ENCODE data around the gene SPOP.

Gene SPOP

GRCh38 chr17:49630113-49630900 lies 47.6 kb downstream of the SPOP start:
- no peak for DNase-seq
- intact Hi-C loops (cut with DNase I): no loop called here

- intact Hi-C loops (cut with DNase I): no loop called here
- DNase-seq: no peak
Measured at GRCh38 chr17:49629447-49629846, 48.5 kb downstream of the SPOP start.

GRCh38 chr17:49624896-49625295 lies 53.0 kb downstream of the SPOP start:
- intact Hi-C loops (cut with DNase I): no loop called here
- DNase-seq: no peak

- intact Hi-C loops (cut with DNase I): no loop called here
Measured at GRCh38 chr17:49621946-49622529, 55.9 kb downstream of the SPOP start.

GRCh38 chr17:49621420-49621819 lies 56.5 kb downstream of the SPOP start:
- intact Hi-C loops (cut with DNase I): no loop called here
- DNase-seq: no peak

More at GRCh38 chr17:49621946-49622529, 55.9 kb downstream of the SPOP start:
- DNase-seq: no peak

GRCh38 chr17:49618028-49618611 lies 59.8 kb downstream of the SPOP start:
- intact Hi-C loops (cut with DNase I): no loop called here
- DNase-seq: no peak

DNA sequence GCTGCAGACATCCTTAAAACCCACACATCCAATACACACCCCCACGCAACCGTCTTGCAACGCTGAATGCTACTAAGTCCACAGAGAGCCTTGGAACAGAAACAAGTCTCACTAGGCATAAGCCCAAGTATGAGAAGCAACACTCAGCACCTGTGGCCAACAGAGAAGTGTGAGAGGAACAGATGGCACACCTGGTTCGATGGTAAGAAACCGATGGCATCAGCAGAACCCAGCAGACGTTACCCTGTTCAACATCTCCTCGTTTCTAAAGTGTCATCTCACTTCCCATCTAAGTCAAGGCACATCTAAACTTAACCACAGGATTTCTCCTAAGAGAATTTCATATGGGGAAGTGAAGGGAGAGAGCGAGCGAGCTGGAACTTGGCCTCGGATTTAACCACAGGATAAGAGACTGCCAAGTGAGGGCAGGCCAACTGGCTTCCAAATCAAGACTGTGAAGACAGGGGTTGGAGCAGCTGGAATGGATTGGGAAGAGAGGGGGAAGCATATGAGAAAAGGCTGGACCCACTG lies 61.2 kb downstream of the SPOP start:
- DNase-seq: peak in 26 of 42 donors; percentile 17 to 74 (median 39)
- intact Hi-C loops (cut with DNase I): no loop called here

GRCh38 chr17:49616086-49616485 lies 61.8 kb downstream of the SPOP start:
- peak in 7 of 42 donors; percentile 5 to 53 (median 20) for DNase-seq
- intact Hi-C loops (cut with DNase I): no loop called here

GRCh38 chr17:49613182-49613800 lies 64.6 kb downstream of the SPOP start:
- intact Hi-C loops (cut with DNase I): no loop called here
- no peak for DNase-seq

GRCh38 chr17:49612726-49613125 lies 65.2 kb downstream of the SPOP start:
- intact Hi-C loops (cut with DNase I): no loop called here
- no peak for DNase-seq

DNA sequence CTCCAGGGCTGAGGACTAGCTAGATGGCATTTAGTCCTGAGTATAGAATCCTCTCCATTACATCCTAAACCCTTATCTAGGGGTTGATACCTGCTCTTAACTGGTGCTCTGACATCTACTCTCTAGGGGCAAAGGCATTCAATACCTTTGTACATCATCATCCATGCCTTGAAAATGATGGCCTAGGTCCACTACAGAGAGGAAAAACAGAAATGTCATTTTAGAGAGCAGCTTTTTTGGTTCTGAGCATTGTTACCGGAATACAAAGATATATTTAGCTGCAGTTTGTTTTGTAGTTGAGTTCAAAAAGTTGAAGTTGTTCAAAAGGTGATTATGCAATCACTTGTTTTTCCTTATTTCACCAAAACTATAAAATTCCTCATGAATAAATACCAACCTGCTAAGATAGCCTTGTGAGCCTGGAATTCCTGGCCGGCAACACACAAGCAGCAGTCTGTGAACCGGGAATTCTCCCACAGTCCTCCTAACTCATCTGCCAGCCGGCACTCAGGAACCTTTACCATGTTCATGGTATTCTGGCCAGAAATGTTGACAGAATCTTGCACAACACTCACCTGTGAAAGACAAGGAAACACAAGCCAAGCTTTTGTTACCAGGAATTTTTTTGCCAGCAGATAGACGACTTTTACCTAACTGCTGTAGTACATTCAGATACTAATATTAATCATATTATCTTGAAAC lies 66.9 kb downstream of the SPOP start:
- intact Hi-C loops (cut with DNase I): no loop called here
- DNase-seq: no peak

DNA sequence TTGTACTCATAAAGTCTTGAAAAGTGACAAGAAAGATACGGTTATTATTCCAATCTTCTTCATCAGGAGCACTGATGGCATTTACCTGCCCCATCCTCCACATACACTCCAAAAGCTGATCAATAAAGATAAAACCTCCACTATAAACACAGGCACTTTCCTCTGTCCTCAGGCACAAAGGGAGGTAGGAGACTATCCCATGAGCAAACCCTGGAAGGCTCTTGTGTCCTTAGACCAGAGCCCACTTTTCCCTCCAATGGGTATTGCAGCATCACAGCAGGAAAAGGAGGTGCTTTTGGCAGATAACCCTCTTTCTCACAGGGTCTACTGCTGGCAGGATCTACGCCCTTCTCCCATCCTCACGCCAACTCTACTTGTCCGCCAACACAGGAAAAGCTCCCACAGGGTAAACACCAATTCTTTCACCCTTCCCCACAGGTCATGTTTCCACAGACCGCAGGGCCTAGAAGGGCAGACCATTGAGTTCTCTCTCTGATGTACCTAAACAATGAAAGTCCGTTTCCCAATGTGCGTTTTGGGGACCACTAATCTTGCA lies 73.5 kb downstream of the SPOP start:
- intact Hi-C loops (cut with DNase I): no loop called here
- peak in 1 of 42 donors; percentile 27 for DNase-seq

DNA sequence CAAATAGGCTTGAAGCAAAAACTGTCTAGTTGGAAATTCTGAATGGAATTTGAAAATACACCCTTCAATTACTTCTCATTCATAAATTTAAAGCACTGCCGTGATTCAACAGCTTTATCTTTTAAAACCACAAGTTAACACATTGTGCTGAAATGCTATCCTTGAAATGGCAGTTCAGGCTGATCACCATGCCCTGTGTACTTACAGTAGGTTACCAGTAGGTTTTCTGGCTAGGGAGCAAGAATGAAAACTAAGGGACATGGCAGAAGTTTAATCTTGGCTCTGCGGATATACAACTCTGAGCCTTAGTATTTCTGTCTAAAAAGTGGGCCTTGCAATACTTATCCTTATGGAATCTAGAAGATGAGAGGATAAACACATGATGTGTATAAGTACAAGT lies 74.2 kb downstream of the SPOP start:
- intact Hi-C loops (cut with DNase I): no loop called here

GRCh38 chr17:49603238-49603637 lies 74.7 kb downstream of the SPOP start:
- intact Hi-C loops (cut with DNase I): no loop called here
- DNase-seq: peak in 1 of 42 donors; percentile 41

More for the DNA sequence above, 74.2 kb downstream of the SPOP start:
- DNase-seq: no peak

DNA sequence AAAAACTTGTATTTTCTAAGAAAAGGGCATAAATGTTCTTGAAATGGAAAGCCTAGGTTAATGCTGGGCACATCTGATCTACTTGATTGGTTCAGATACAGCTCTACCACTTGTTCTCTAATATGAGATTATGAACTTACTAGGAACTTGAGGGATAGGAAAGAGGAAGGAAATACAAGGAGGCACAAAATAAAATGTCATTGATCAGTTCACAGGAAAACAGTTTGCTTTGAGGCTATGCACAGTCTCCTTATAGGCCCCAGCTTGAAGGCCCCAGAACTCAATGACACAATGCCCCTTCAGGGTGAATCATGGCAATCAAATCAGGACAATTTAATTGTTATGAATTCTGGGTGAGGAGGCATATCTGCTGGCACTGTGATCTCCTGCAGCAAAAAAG lies 75.1 kb downstream of the SPOP start:
- intact Hi-C loops (cut with DNase I): no loop called here
- no peak for DNase-seq

GRCh38 chr17:49600949-49601348 lies 76.9 kb downstream of the SPOP start:
- intact Hi-C loops (cut with DNase I): no loop called here

GRCh38 chr17:49598918-49599317 lies 79.0 kb downstream of the SPOP start:
- DNase-seq: no peak
- intact Hi-C loops (cut with DNase I): no loop called here

More at GRCh38 chr17:49600949-49601348, 76.9 kb downstream of the SPOP start:
- DNase-seq: no peak

DNA sequence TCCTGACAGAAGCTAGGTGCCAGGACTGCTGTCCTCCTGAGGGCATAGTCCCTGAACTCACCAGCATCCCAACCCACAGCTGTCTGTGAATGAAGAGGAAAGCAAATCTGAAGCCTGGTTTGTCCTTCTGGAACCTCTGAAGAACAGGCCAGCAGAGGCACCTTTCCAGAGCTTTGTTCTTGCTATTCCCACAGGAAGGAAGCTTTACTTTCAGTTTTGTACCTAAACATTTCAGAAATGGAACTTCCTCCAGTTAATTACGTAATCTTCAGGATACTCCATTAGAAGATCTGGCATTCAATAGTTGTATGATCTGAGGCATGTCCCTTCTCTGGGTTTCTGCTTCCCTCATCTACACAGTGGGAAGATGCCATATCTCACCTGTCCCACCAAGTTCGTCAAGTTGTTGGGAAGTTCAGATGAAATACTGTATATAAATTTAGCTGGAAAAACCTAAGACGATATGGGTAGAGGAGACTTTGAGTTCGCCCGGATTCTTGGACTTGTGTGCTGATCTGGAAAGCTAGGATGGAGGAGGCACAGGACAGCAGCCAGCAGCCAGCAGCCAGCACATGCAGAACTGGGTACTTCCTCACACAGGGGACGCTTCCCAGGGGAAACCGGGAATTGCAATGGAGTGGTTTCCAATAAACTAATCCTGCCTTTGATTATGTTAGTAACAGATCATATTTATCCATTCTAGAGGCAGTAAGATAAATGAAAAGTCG lies 79.8 kb downstream of the SPOP start:
- intact Hi-C loops (cut with DNase I): no loop called here
- no peak for DNase-seq

Data from head of caudate nucleus (tissue), 42 donors.